NOMO-1 (cell line): ENCODE measurements around the gene BSDC1.
A peak's percentile ranks its signal among the peaks of the same experiment; 100 is the strongest.

Experiments used
- DNase-seq, 2 experiments: peaks; one replicate each; lab custom pipeline; 2025; ENCODE audit not compliant: unreplicated experiment in 2 of 2; lab: John Stamatoyannopoulos, UW

The BSDC1 gene

DNA sequence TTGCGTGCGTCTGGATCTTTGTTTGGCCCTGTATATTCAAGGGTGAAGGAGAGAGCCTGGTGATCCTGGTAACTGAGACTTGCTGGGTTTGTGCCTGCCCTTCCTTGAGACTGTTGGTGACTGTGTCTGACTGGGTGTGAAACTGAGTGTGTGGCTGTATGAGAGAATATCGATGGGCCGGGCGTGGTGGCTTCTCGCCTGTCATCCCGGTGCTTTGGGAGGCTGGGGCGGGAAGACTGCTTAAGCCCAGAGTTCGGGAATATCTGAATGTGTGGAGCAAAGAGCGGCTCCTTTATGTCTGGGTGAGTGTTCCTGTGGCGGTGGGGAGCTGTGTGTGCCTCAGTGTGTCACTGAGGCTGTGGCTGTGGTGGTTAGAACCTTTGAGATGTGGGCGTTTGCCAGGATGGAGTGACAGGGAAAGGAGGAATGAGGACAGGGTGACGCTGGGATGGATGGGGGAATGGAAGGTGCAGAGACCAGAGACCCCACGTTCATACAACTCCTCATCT, 55.5 kb downstream of the BSDC1 start:
- no peak for DNase-seq

DNA sequence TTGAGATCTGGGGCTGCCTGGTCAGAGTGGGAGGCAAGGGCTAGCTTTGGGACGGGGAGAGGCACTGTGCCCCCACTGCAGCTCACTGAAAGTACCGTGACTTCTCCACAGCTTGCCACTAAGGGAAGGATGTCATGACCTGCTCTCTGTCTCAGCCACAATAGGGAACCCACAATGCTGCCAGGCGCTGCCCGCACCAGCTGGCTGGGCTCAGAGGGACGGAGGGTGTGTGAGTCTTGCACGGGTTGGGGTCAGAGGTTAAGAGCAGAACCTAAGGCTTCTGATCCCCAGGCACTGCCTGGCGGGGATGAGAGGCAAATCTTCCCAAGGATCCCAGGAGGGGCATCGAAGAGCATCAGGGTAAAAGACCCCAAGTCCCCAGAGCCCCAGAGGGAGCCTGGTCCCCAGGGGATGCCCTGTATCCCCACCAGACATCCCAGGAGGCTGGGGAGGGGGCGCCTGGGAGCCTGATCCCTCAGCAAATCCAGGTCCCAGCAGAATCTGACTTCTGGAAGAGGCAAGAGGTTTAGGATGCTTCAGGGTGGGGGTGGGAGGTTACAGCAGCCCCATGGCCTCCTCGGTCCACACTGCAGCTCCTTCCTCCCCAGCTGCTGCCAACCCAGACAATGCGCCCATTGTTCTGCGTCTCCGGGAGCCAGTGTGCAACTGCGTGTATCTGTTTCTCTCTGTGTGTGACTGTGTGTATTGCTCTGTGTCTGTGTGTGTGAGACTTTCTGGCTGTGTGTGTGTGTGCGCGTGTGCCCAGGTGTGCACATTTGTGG, 56.2 kb downstream of the BSDC1 start:
- peak; percentile 50 to 62 for DNase-seq

DNA sequence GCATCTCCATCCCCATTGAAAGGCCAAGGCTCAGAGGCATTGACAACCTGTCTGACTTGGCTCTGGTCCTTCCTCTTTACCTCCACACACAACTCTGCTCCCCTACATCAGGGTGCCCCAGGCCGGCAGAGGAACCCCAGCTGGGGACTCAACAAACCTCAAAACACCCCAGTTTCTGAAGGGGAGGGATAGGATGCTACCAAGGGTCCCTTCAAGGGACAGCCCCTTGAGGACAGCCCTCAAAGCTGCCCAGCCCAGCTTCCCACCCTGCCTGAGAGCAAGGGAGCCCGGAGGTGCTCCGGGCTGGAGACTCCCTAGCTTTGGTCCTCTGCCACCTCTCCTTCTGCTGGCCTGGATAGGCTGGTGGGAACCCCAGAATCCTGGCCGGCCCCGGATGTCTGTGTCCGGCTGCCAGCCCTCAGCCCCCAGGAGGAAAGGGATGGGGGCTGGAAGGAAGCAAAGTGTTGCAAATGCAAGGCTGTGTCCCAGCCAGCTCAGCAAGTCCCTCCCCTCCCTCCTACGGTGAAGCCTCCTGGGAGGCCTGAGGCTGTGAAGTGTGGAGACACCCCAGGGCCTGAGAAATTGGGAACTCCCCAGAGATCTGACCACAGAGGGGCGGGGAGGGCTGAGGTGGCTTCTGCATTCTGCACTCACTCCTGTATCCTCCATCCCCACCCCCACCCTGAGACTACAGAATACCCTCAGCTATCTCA, 57.1 kb downstream of the BSDC1 start:
- peak; percentile 67 to 71 for DNase-seq

DNA sequence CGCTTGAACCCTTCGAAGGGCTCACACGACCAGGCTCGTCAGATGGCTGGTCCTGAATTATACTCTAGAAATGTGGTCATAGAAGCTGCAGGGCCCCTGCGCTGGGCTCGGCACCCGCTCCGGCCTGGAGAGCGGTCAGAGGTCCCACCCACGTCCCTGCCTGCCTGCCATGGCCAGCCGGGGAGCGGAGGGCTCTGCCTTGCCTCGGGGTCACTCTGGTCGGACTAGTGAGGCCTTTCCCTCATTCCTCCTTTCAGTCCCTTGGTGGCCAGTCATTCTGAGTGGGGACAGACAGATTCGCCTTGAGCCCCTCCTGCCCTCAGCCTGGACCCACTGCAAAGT, 57.7 kb downstream of the BSDC1 start:
- no peak for DNase-seq

DNA sequence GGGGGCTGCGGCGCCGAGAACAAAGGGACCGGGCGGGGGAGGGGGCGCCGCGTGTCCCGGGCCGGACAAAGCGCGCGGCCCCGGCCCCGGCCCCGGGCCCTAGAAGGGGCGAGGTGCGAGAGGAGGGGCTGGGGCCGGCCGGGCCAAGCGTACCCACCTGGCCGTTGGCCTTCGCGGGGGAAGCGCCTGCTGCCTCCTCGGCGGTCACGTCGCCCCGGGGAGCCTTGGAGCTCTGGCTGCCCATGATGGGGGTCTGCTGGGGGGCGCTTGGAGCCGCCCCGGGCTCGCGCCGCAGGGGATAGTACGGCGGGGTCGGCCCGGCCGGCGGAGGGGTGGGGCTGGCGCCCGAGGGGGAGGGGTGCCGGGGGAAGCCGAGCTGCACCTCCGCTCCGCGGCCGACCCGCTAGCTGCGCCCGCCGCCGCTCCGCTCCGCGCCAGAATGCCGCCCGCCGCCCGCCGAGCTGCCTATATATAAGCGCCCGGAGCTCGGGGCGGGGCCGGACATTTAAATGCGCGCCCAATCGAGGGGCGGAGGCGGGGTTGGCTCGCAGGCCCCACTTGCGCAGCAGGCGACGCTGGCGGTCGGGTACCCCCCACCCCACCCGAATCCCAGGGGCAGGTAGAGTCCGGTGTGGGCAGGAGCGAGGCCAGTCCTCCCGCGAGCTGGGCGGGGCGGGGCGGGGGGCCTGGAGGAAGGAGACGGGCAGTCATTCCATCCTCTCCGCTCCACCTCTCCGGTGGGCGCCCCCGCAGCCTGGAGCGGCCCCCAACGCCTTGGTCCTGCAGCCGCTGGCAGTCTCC, 58.3 kb downstream of the BSDC1 start, which contains the start of gene MARCKSL1:
MARCKSL1 (minus strand) TSS at position 444 of the 801 bp plus-strand sequence; CDS start at position 244, 200 bp downstream.
- DNase-seq = peak; percentile 57 to 70

DNA sequence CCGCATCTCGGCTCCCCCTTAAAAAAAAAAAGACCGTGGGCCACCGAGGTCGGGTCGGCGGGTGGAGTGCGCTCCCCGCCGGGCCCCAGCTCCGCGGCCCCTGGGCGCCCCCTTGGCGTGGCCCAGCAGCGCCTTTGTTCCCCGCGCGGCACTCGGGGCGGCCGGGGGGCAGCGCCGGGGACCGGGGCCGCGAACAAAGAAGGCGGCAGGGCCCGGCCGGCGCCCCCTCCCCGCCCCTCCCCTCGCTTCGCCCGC, 58.8 kb downstream of the BSDC1 start:
- no peak for DNase-seq

DNA sequence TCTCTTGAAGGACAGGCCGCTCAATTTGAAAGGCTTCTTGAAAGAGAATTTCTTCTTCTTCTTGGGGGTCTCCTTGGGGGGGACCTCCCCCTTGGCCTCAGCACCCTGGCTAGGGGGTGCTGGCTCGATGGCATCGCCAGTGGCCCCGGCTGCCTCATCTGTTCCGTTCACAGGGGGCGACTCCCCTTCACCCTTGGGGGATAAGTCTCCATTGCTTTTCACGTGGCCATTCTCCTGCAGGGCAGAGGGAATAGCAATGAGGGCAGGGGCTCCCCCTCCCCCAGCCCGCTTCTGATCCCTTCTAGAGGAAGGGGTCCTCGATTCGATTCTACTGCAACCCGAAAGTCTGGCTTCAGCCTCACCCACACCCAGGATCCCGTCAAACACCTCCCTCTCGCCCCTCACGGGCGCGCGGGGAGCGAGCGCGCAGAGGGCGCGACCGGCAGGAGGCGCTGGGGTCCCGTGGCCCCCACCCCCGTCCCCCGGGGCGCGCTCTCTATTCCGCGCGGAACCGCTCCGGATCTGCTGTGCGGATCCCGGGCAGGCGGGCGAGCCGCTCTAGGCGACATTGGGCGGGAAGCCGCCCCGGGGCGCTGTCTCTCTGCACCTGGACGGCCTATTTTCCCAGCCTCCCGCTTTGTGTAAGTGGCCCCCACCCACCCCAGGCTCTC, 59.2 kb downstream of the BSDC1 start:
- DNase-seq = peak; percentile 8 to 12

DNA sequence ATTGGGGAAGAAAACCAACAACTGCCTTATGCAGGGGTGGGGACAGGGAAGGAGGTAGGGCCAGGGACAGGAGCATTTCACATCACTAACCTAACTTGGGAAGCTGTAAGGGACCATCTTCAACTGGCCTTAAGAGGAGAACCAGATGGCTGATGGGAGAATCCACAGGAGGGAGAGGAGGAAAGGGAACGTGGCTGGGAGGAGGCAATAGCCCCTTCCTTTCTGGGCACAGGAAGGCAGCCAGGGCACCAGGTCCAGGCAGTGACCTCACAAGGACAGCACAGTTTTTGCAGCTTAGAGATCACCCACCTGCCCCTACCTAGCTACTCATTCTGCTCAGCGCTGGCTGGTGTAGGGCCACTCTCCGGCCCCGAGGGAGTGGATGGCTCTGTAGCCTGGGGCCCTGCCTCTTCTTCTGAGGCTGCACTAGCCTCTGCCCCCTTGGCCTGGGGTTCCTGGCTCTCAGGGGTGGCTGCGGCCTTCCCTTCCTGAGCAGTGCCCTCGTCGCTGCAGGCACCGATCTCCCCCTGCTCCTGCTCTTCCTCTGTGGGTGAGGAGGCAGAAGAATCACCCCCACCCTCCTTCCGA, 59.9 kb downstream of the BSDC1 start:
- no peak for DNase-seq

DNA sequence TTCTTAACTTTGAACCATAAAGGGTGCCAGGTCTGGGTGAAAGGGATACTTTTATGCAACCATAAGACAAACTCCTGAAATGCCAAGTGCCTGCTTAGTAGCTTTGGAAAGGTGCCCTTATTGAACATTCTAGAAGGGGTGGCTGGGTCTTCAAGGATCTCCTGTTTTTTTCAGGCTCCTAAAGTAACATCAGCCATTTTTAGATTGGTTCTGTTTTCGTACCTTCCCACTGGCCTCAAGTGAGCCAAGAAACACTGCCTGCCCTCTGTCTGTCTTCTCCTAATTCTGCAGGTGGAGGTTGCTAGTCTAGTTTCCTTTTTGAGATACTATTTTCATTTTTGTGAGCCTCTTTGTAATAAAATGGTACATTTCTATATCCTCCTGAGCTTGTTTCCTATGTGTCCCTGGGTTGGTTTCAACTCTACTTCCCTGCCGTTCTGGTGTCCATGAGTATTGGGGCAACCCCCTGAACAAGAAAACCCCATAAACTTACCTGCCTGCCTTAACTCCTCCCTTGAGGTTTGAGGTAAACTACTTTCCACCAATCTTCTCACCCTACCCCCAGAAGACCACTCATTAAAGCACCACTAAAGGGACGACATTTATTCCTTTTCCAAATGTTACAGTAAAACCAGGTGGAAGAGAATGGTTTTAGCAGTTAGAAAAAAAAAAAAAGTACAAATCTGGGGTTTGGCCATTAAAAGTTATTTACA, 60.8 kb downstream of the BSDC1 start:
- DNase-seq = no peak

DNA sequence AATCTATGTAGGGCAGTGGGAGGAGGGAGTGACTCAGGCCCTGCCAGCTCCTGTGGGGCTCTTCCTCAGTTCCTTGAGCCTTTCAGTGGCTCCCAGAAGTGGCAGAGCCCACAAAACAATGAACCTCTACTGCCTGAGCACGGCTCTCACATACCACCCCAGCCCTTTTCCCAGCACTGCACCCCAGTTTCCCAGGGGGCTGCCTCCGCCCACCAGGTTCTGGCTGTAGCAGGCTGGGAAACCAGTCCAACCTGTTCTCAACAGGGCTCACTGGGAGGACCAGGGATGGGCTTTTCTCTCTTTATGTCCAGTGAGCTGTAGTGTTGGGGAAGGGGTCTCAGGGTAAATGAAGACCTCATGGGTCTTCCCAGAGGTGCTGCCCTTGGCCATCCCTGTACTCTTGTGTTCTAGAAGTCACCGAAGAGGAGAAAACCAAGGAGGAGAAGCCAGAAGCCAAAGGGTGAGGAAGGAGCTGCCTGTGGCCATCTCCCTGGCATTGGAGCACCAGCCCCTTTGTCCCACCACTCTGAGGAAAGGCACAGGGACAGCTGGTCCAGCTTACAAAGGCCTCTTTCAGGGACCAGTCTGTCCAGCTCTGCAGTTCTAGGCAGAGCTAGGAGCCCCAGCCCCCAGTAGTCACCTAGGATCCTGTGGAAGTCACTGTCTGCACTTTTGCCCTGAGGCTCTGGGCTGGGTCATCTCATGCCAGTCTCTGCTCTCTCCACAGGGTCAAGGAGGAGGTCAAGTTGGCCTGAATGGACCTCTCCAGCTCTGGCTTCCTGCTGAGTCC, 61.8 kb downstream of the BSDC1 start:
- DNase-seq = no peak

DNA sequence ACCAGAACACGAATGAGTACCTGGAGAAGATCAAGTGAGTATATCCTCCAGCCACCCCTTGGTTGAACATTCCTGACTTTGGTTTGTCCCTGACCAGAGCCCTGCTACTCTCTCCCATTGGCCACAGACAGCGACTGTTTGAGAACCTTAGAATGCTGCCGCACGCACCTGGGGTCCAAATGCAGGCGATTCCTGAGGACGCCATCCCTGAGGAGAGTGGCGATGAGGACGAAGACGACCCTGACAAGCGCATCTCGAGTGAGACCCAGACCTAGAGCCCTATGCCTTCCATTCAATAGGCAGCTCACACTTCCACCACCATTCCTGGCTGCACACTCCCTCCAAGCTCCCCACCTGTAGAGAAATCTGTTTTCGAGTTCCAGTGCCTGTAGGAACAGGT, 62.7 kb downstream of the BSDC1 start:
- no peak for DNase-seq

DNA sequence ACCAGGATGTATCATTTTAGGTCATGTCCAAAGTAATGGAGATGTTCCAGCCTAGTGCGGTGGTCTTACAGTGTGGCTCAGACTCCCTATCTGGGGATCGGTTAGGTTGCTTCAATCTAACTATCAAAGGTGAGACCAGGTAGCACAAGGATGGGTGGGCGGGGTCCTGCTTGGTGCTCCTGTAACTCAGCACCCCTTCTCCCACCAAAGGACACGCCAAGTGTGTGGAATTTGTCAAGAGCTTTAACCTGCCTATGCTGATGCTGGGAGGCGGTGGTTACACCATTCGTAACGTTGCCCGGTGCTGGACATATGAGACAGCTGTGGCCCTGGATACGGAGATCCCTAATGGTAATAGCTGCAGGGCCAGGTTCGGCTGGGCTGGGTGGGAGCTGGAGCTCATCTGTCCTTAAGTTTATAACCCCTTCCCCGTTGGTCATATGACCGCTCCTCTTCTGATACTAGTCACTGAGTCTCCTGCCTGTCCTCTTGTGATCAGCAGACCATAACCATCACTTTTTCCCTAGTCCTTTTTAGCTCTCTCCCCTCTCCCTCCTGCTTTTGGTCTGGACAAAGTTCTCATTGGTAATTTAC, 63.6 kb downstream of the BSDC1 start:
- no peak for DNase-seq

DNA sequence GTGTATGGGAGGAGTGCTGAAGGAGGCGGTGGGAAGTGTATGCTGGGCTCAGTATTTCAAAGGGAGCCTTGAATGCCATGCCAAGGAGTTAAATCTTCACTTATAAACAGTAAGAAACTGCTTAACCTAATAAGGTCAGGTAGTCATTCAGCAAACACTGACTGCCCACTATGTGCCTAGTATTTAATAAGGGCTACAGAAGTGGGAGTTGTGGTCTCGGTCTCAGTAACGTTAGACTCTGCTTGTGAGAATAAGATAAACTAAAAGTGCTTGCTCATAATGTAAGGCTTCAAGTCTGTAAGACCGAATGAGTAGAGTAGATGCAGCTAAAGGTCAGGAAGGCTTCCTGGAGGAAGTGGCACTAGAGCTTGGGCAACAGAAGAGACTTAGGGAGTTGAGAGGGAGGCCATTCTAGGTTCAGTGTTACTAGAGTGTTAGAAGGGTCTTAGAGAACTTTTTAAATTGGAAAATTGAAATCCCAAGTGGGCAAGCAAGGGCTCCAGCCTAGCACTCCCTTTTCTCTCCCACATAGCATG, 64.2 kb downstream of the BSDC1 start:
- no peak for DNase-seq

DNA sequence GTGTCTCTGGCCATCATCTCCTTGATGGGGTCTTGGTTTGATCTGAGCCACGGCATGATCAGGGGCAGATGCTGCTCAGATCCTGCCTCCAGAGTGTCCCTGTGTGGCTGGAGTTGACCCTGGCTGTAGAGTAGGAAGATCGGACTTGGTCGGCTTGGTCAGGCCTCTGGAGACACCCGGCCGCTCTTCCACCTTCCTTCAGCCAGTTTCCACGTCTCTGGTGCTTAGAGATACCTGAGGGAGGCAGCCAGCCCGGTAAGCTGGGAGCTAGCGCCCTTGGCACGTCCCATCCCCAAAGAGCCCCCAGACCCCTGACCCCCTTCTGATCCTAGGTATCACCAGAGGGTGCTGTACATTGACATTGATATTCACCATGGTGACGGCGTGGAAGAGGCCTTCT, 67.0 kb downstream of the BSDC1 start:
- DNase-seq = no peak

DNA sequence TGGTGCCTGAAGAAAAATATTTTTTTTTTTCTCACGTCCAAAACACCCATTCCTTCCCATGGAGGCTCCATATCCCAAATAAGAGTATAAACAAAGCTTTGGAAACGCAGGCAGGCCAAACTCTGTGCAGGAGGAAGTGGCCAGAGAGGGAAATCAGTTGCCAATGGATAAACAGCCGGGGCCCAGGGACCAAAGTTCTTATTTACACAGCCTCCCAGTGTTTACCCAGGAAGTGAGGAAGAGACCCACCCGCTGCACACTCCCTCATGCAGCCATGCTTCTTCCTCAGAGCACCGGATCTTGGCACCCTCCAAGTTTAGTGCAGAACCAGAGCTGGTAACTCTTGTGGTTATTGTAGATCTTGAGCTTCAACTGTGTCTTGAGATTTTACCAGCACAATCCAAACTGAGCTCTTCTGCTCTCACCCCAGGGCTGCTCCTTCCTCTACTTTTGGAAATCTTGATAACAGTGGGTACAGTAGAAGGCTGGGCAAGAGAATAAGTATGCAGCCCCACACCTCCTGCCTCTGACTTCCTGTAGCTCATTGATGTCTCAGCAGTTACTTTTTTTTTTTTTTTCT, 72.4 kb downstream of the BSDC1 start:
- DNase-seq = no peak

DNA sequence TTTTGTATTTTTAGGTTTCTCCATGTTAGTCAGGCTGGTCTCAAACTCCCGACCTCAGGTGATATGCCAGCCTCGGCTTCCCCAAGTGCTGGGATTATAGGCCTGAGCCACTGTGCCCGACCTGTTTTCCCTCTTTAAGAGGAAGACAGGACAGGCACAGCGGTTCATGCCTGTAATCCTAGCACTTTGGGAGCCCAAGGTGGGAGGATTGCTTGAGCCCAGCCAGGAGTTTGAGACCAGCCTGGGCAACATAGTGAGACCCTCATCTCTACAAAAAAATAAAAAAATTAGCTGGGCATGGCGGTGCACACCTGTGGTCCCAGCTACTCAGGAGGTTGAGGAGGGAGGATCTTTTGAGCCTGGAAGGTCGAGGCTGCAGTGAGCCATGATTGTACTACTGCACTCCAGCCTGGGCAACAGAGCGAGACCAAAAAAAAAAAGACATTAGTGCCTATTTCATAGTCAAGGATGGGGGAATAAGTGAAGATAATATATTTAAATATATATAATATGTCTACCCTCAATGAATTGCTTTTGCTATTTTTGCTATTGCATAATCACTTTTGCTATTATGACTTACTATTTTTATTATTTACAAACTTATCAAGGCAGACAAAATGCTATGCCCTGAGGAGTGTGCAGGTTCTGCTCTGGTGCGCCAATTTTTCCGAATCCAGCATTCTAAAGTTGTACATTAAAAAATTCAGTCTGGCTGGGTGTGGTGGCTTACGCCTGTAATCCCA, 75.9 kb downstream of the BSDC1 start:
- DNase-seq = no peak

DNA sequence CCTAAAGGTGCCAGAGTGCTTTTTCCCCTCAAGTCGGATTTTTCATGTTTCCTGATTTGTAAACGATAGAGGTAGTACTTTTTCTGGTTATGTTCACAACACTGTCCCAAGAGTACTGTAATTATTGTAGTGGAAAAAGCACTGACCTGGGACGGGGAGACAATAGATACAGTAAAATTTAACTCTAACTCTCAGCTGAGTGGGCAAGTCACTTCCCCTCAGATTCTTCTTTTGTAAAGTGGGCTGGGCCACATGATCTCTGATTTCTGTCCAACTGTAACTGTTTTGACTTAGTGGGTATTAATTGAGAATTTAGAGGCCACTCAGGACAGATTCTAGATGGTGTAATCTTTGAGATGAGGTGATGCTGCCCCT, 77.4 kb downstream of the BSDC1 start:
- no peak for DNase-seq
